Camera-type eye (tissue), 1 donor: Measurements from ENCODE around the gene OOSP4A. TPM values are rescaled to one million over a fixed set of nuclear protein-coding genes. Genes with fewer than 3 reads are reported as not detected.

Experiments used
- total RNA-seq: library from RNA; depleted of rRNA; stranded (reverse); fragments of >200 nt; gene quantifications from one replicate; pipeline ENCODE4 v1.2.3, GENCODE V29; 2014

The OOSP4A gene
- total RNA-seq = not detected

GRCh38 chr11:59963733-59964132, at the start of gene OOSP4A:
TSS of gene OOSP4A (plus strand) at chr11:59964033. CDS start at chr11:59964033, 0 bp downstream.

GRCh38 chr11:59938132-59938531, 25.7 kb upstream of the OOSP4A start, which contains the start of gene OOSP1:
TSS of gene OOSP1 (plus strand) at chr11:59938432. CDS start at chr11:59938455, 23 bp downstream.

GRCh38 chr11:60016881-60017280, 53.0 kb downstream of the OOSP4A start, which contains the start of gene OOSP4B:
TSS of gene OOSP4B (plus strand) at chr11:60017181.

Other genes starting within 250 kb of the OOSP4A start
- gene STX3, start 208.7 kb upstream of the OOSP4A start, total RNA-seq = 129 TPM
- 35.3 TPM for gene MRPL16, start 153.3 kb upstream of the OOSP4A start, total RNA-seq
- gene CBLIF, start 118.5 kb upstream of the OOSP4A start, total RNA-seq = not detected
- 11.8 TPM for gene TCN1, start 97.5 kb upstream of the OOSP4A start, total RNA-seq
- gene OOSP3, start 85.3 kb upstream of the OOSP4A start, total RNA-seq = not detected
- not detected for gene OOSP1, start 25.6 kb upstream of the OOSP4A start, total RNA-seq
- gene OOSP4B, start 53.1 kb downstream of the OOSP4A start, total RNA-seq = not detected
- not detected for gene OOSP2, start 76.4 kb downstream of the OOSP4A start, total RNA-seq
- gene MS4A3, start 92.6 kb downstream of the OOSP4A start, total RNA-seq = 2.3 TPM
- 1.5 TPM for gene MS4A2, start 124.6 kb downstream of the OOSP4A start, total RNA-seq
- 16.2 TPM for gene MS4A6A, start 219.1 kb downstream of the OOSP4A start, total RNA-seq